ENCODE results near the gene ADGRD1.

- no peak for TF ChIP-seq CTCF (IDR thresholded peaks at IDR 0.05)
- no peak for TF ChIP-seq POLR2A (IDR thresholded peaks at IDR 0.05)
- no peak for TF ChIP-seq EP300 (IDR thresholded peaks at IDR 0.05; ENCODE audit: low read depth)
Measured at GRCh38 chr12:131043401-131043871, 89.7 kb downstream of the ADGRD1 start.
